ENCODE measurements around the gene INSIG2. TPM values are rescaled to one million over a fixed set of nuclear protein-coding genes. Genes with fewer than 3 reads are reported as not detected.

Gene INSIG2
- polyA plus RNA-seq, 1 donor (not counting 4 experiments of a cell fraction or from before 2014, with no cell fraction given) = 28.6 TPM

DNA sequence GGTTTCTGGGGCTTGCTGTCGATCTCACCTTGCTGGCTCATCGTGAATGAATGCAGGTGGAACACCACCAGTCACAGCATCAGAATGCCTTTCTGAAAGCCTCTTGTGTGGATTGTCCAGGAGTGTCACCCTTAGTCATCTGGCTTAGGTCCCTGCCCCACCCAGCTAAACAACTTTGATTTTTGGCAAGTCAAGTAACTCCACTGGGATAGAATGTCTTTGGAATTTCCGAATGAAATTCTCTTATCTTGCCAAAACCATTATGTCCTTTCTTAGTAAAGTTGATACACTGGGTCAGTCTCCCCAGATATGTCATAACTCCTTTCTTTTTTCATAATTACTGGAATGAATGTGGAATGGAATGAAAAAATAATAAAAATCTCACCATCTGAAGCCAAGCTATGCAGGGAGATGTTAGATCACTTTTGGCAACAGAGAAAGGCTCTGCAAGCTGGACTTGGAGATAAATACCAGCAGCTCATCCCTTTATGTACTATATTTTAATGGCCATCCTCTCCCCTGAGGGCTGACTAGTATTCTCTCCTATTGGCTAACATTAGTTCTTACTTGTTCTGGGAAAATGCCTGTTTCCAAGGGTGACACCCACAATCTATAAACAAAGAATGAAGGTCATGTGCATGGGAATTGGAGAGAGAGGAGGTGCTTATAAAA lies 35.4 kb downstream of the INSIG2 start:
- Histone ChIP-seq H3K9ac (ENCODE audit: control insufficient read depth, extremely low read depth, insufficient read depth, low read length) (peak overlapping the region; percentile 51), H3K4me2 (ENCODE audit: control insufficient read depth, extremely low read depth, insufficient read depth, low read depth, low read length) (peak overlapping the region; percentile 83), H3K4me3 (ENCODE audit: control insufficient read depth in 2 of 3, extremely low read depth in 1 of 3, insufficient read depth in 2 of 3, low read depth in 1 of 3, low read length in 3 of 3) (peak overlapping the region in 1 of 3 experiments; percentile 11), H3K4me1 (ENCODE audit: control insufficient read depth, extremely low read depth, insufficient read depth, low read length) (peaks cover 34% of the 10 kb centered on the region), H3K9me1 (ENCODE audit: control insufficient read depth, extremely low read depth, insufficient read depth, low read length) (no peaks in the 10 kb centered on the region), H3K79me2 (ENCODE audit: control insufficient read depth, insufficient read depth, low read length) (no peaks in the 10 kb centered on the region), H3K27me3 (ENCODE audit: control insufficient read depth, extremely low read depth, insufficient read depth, low read length) (no peaks in the 10 kb centered on the region), H4K20me1 (ENCODE audit: control insufficient read depth, extremely low read depth, insufficient read depth, low read length) (no peaks in the 10 kb centered on the region), H3K36me3 (ENCODE audit: control insufficient read depth in 2 of 2, extremely low read depth in 1 of 2, insufficient read depth in 2 of 2, low read length in 2 of 2) (no peaks in the 10 kb centered on the region), H3K9me3 (ENCODE audit: control insufficient read depth, low read depth, low read length) (no peaks in the 10 kb centered on the region), H3K27ac (ENCODE audit: control insufficient read depth, insufficient read depth, low read length) (peak overlapping the region; percentile 97), H2AFZ (ENCODE audit: control insufficient read depth, low read length) (no peak overlapping the region)
- dilution Hi-C loops (cut with MboI; ENCODE audit: extremely low pct_ligation_motif_present, low sequenced_read_pairs) = no loop called here
- TF ChIP-seq CTCF (optimal IDR thresholded peaks at IDR 0.05 in 1 of 3, IDR thresholded peaks at IDR 0.05 in 1 of 3, conservative IDR thresholded peaks at IDR 0.05 in 1 of 3; ENCODE audit: extremely low read depth in 1 of 3, insufficient read depth in 2 of 3, low read length in 3 of 3) = no peak
- no peak for TF ChIP-seq EZH2 (IDR thresholded peaks at IDR 0.05; ENCODE audit: low read length)
- FAIRE-seq = peak; percentile 88
- DNase-seq (ENCODE audit: low read depth, low spot score) = peak; percentile 98

DNA sequence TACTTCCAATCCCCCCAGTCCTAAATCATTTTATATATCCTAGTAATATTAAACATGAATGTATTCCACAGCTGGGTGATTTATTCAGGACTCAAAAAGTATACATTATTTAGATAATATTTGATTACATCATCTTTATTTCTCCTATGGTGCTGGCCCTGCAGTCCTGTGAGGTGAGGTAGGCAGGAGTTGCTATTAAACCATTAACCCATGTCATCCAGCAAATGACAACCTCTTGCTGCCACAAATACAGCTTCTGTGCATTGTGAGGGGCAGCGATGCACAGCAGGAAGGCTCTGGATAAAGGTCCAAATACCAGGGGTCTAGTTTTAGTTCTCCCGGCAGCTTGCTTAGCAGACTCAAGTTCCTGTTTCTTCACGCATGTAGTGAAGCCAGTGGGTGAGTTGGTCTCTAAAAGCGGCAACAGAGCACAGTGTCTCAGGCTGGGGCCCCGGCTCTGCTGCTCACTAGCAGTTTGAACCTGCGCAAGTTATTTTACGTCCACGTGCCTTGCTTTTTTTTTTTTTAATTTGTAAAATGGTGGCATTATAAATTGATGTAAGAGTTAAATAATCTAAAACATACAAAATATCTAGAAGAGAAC lies 36.1 kb downstream of the INSIG2 start:
- DNase-seq (ENCODE audit: low read depth, low spot score) = no peak

More for the DNA sequence above, 36.1 kb downstream of the INSIG2 start:
- Histone ChIP-seq H3K9me1 (ENCODE audit: control insufficient read depth, extremely low read depth, insufficient read depth, low read length) (no peaks in the 10 kb centered on the region), H3K9ac (ENCODE audit: control insufficient read depth, extremely low read depth, insufficient read depth, low read length) (peak overlapping the region; percentile 66), H3K27me3 (ENCODE audit: control insufficient read depth, extremely low read depth, insufficient read depth, low read length) (no peaks in the 10 kb centered on the region), H2AFZ (ENCODE audit: control insufficient read depth, low read length) (peak overlapping the region; percentile 35), H4K20me1 (ENCODE audit: control insufficient read depth, extremely low read depth, insufficient read depth, low read length) (no peaks in the 10 kb centered on the region), H3K4me2 (ENCODE audit: control insufficient read depth, extremely low read depth, insufficient read depth, low read depth, low read length) (peak overlapping the region; percentile 83), H3K79me2 (ENCODE audit: control insufficient read depth, insufficient read depth, low read length) (no peaks in the 10 kb centered on the region), H3K36me3 (ENCODE audit: control insufficient read depth in 2 of 2, extremely low read depth in 1 of 2, insufficient read depth in 2 of 2, low read length in 2 of 2) (no peaks in the 10 kb centered on the region), H3K27ac (ENCODE audit: control insufficient read depth, insufficient read depth, low read length) (peak overlapping the region; percentile 97), H3K4me3 (ENCODE audit: control insufficient read depth in 2 of 3, extremely low read depth in 1 of 3, insufficient read depth in 2 of 3, low read depth in 1 of 3, low read length in 3 of 3) (peak overlapping the region in 1 of 3 experiments; percentile 21), H3K9me3 (ENCODE audit: control insufficient read depth, low read depth, low read length) (no peaks in the 10 kb centered on the region), H3K4me1 (ENCODE audit: control insufficient read depth, extremely low read depth, insufficient read depth, low read length) (peaks cover 32% of the 10 kb centered on the region)
- FAIRE-seq = no peak
- dilution Hi-C loops (cut with MboI; ENCODE audit: extremely low pct_ligation_motif_present, low sequenced_read_pairs) = no loop called here
- TF ChIP-seq CTCF (optimal IDR thresholded peaks at IDR 0.05 in 1 of 3, IDR thresholded peaks at IDR 0.05 in 1 of 3, conservative IDR thresholded peaks at IDR 0.05 in 1 of 3; ENCODE audit: extremely low read depth in 1 of 3, insufficient read depth in 2 of 3, low read length in 3 of 3) (no peak), EZH2 (IDR thresholded peaks at IDR 0.05; ENCODE audit: low read length) (no peak)
